ENCODE data around the gene SFXN2.

SFXN2 gene

DNA sequence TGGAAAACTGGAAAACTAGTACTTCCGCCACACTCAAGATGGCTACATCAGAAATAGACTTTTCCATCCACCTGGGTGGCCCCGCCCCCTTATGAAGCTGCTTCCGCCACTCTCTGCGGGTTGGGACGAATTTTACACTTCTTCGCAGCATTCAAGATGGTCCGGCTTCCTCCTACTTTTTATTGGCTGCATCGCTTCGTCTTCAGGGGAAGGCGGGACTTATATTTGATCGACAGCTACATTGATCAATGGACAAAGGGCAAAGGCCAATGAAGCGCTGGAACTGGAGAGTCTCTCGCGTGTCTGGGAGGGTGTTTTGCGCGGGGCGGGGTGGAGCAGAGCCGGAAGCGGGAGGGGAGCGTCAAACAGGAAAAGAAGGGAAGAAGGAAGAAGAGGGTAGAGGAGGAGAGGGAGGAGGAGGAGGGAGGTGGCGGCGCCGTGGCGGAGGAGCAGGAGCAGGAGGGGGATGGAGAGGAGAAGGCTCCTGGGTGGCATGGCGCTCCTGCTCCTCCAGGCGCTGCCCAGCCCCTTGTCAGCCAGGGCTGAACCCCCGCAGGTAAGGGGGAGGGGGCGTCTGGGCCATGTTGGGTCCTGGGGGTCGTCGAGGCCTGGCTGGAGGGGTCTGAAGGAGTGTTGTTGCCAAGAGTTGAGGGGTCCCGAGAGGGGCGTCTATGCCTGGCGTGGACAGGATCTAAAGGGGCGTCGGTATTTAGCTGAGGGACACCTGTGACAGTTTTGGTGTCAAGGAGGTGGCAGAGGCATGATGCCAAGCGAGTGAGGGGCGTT, 29.3 kb downstream of the SFXN2 start, which contains the start of gene WBP1L:
TSS of gene WBP1L (plus strand) at position 361 of the 786 bp plus-strand sequence. CDS start at position 467, 106 bp downstream.
- CTCF ChIA-PET = interaction anchor here (0.9 to 5.1 kb wide), 7 partner anchors 9 to 160 kb away, joined by 3 to 41 read pairs (median 4); partner anchors contain the start of gene ARL3
- peak; percentile 95 for DNase-seq (ENCODE audit: extremely low spot score)
- POLR2A ChIA-PET = interaction anchor here (0.7 to 1.0 kb wide), 2 partner anchors 19 to 45 kb away, joined by 3 read pairs; no protein-coding TSS in a partner anchor
- TF ChIP-seq, protein P1, sequence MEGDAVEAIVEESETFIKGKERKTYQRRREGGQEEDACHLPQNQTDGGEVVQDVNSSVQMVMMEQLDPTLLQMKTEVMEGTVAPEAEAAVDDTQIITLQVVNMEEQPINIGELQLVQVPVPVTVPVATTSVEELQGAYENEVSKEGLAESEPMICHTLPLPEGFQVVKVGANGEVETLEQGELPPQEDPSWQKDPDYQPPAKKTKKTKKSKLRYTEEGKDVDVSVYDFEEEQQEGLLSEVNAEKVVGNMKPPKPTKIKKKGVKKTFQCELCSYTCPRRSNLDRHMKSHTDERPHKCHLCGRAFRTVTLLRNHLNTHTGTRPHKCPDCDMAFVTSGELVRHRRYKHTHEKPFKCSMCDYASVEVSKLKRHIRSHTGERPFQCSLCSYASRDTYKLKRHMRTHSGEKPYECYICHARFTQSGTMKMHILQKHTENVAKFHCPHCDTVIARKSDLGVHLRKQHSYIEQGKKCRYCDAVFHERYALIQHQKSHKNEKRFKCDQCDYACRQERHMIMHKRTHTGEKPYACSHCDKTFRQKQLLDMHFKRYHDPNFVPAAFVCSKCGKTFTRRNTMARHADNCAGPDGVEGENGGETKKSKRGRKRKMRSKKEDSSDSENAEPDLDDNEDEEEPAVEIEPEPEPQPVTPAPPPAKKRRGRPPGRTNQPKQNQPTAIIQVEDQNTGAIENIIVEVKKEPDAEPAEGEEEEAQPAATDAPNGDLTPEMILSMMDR (IDR thresholded peaks at IDR 0.05; ENCODE audit: control extremely low read depth, extremely low read depth, low read depth, missing control alignments) = no peak

DNA sequence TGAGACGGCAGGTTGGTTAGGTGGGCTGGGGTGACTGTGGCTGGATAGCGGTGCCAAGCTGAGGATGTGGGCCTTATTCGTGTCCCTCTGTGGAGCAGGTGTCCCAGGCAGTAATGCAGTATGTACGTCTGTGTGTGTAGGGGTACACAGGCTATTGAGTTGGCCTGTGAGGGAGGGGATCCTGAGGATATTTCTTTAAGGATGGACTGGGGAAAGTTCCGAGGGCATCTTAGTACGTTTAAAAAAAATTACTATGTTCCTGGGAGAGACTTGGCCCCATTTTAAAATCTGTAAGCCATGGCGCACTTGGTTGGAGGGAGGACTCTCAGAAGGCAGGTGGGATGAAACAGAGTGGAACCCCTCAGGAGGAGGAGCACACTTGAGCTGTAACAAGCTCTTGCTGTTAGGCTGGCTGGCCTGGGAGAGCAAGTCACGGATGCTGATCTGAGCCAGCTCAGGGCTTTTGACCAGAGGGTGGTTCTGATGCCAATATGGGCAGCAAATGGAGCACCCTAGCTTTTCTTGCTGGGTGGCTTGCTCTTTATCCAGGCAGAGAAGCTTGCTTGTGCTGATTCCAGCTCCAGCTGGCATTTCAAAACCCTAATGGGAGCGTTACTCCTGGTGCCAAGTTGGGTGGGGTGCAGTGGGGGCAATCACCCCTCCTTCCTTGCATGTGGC, 30.1 kb downstream of the SFXN2 start:
- ChIA-PET CTCF (interaction anchor here (2.4 to 5.1 kb wide), 2 partner anchors 8 to 31 kb away, joined by 8 to 41 read pairs; partner anchors contain the start of gene ARL3), POLR2A (no interaction called here)
- DNase-seq (ENCODE audit: extremely low spot score) = no peak
- TF ChIP-seq, protein P1 (IDR thresholded peaks at IDR 0.05; ENCODE audit: control extremely low read depth, extremely low read depth, low read depth, missing control alignments) = no peak

DNA sequence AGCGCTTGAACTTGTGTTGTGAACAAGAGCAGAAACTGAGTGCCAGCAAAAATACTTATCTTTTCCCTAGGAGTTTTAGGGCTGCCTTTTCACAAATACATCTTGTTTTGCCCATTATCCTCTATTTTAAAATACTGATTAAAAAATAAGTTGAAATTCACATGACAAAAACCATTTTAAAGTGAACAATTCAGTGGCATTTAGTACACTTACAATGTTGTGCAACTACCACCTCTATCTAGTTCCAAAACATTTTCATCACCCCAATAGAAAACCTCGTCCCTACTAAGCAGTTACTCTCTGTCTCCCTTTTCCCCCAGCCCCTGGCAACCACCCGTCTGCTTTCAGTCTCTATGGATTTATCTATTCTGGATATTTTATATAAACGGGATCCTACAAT, 30.7 kb downstream of the SFXN2 start:
- TF ChIP-seq, protein P1 (IDR thresholded peaks at IDR 0.05; ENCODE audit: control extremely low read depth, extremely low read depth, low read depth, missing control alignments) = no peak
- no peak for DNase-seq (ENCODE audit: extremely low spot score)
- ChIA-PET CTCF (interaction anchor here (2.4 to 5.1 kb wide), 2 partner anchors 8 to 32 kb away, joined by 8 to 41 read pairs; partner anchors contain the start of gene ARL3), POLR2A (no interaction called here)

DNA sequence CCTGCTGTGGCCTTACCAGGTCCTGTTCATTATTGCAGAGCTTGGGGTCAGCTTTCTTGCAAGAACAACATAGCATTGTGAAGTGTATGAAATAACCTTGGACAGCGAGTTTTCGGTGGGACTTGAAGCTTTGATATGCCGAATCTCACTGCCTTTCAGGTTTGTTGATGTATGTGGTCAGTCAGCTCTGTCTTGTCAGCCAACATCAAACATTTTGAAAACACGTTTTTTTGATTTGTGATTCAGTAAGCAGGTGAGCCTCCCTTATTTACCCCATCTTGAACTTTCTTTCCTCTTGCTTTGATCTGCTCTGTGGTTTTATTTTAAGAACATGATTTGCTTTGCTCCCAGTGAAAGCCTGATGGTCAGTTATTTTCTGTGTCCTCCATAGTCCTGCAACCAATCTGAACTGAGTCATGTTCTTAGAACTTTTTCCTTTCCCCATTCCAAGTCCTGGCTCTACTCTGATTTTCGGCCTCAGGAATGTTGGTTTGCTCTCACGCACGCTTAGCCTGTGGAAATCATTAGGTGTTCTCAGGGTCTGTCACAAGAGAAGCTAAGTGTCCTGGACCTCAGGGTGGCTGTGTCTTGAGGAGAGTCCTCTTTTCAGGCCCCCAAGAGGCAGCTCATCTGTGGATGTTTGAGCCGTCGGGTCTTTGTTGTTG, 38.0 kb downstream of the SFXN2 start:
- CTCF ChIA-PET = interaction anchor here (0.7 to 4.6 kb wide), 18 partner anchors 10 to 492 kb away, joined by 3 to 41 read pairs (median 4); partner anchors contain the start of genes ARL3, AS3MT, SFXN2 and WBP1L
- POLR2A ChIA-PET = no interaction called here

DNA sequence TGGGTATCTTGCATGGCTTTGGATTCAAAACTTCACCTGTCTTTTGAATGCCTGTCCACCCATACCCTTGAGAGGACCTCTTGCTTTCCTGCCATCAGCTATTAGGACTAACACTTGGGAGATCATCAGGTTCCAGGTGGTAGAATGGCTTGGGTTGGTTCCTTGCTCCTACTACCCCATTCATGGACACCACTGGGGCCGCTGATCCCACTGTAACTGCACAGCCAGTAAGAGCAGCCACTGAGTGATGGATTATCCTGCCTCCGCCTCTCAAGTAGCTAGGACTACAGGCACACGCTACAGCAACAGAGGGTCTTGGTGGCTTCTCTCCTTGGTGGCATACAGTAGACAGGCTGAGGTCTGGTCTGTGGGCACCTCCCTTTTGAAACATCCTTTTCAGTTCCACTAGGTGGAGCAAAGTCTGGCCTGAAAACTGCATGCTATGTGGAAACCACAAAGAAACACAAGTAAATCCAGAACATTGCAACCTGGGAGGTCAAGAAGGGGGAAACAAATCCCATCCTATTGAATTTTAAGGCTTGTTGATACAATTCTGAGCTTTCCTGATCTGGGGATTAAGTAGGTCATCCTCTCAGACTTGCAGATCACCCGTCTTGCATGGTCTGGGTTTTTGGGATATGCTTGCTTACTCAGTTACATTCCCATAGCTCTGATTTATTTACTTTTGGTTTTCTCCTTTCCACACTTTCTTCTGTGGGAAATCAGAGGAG, 38.7 kb downstream of the SFXN2 start:
- peak; percentile 36 for DNase-seq (ENCODE audit: extremely low spot score)
- ChIA-PET POLR2A (no interaction called here), CTCF (interaction anchor here (0.7 to 4.6 kb wide), 19 partner anchors 10 to 491 kb away, joined by 3 to 41 read pairs (median 5); partner anchors contain the start of genes ARL3, SFXN2 and WBP1L)
- TF ChIP-seq, protein P1 (IDR thresholded peaks at IDR 0.05; ENCODE audit: control extremely low read depth, extremely low read depth, low read depth, missing control alignments) = peak; percentile 53

More for the DNA sequence above, 38.0 kb downstream of the SFXN2 start:
- DNase-seq (ENCODE audit: extremely low spot score) = no peak
- TF ChIP-seq, protein P1 (IDR thresholded peaks at IDR 0.05; ENCODE audit: control extremely low read depth, extremely low read depth, low read depth, missing control alignments) = no peak
